Measurements from ENCODE around the gene THSD8. TPM values are rescaled to one million over a fixed set of nuclear protein-coding genes. Genes with fewer than 3 reads are reported as not detected.
"Not testable (repeated sequence)": the region's sequence is repeated elsewhere in the genome, so short reads cannot be mapped to it uniquely, and the experiment has no call there.

The THSD8 gene
- total and polyA plus RNA-seq, 7 experiments from 2014 or later, result 0.80 to 18.9 (median 2.1) TPM; not detected in 3

DNA sequence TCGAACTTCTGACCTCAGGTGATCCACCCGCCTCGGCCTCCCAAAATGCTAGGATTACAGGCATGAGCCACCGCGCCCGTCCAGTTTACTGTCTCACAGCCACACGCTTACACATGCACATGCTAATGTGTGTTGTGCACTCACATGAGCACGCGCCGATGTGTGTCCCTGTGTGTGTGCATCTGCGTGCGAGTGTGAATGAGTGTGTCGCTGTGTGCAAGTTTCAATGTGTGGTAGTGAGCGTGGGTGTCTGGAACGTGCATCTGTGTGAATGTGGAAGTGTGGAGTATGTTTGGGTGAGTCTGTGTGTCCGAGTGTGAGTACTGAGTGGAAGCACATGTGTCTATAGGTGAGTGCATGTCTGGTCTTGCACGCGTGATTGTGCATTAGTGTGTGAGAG is 40.6 kb downstream of the THSD8 start:
- no peak overlapping the region for H3K4me3 Mint-ChIP-seq

DNA sequence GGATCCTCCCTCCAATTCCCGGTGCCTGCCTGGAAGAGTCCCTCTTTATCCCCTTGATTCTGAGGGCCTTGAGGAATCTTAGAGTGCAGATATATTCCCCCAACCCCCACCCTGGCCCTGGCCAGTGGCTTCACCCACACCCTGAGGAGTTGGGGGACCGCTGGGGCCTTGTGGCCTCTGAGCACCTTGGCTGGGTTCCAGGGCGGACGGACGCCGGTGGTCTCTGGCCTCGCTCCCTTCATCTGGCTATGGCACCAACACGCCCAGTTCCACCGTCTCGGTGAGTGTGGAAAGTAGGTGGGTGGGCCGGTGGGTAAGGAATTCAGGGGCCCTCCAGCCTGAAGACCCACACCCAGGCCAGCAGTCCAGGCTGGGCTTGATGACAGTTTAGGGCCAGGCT is 41.5 kb downstream of the THSD8 start:
- DNase-seq, result no peak
- H3K36me3 ChIP-seq (ENCODE audit: control insufficient read depth in 2 of 3, insufficient read depth in 3 of 3, low read length in 3 of 3), result no peaks in the 10 kb centered on the region
- no peak overlapping the region for H3K4me3 ChIP-seq (ENCODE audit: low read length)
- H3K9me3 ChIP-seq (ENCODE audit: control insufficient read depth in 2 of 3, low read length in 3 of 3), result no peaks in the 10 kb centered on the region
- H3K4me3 Mint-ChIP-seq, result no peak overlapping the region
- CTCF ChIA-PET, result no interaction called here
- ATAC-seq, result no peak
- H3K27me3 ChIP-seq (ENCODE audit: control insufficient read depth in 2 of 2, insufficient read depth in 2 of 2, low read length in 2 of 2), result peaks cover 13 to 33% of the 10 kb centered on the region in 2 donors
- peaks cover 0 to 29% (median 27%) of the 10 kb centered on the region in 7 donors for H3K4me1 Mint-ChIP-seq
- no peak overlapping the region for H3K27ac Mint-ChIP-seq
- peaks cover 43 to 73% (median 59%) of the 10 kb centered on the region in 5 donors for H3K27me3 Mint-ChIP-seq
- peaks cover 13 to 19% of the 10 kb centered on the region in 2 donors for H3K4me1 ChIP-seq (ENCODE audit: control insufficient read depth in 2 of 2, insufficient read depth in 2 of 2, low read length in 2 of 2)
- POLR2A ChIA-PET, result interaction anchor here (0.6 kb wide), 1 partner anchor 72 kb away, joined by 3 read pairs; no protein-coding TSS in a partner anchor
- intact Hi-C loops (cut with micrococcal nuclease), result no loop called here
- H3K36me3 Mint-ChIP-seq, result no peaks in the 10 kb centered on the region
- no peak overlapping the region for H3K27ac ChIP-seq (ENCODE audit: low read depth, low read length)
- peaks cover 0 to 3% (median 0%) of the 10 kb centered on the region in 11 donors for H3K9me3 Mint-ChIP-seq

More for the DNA sequence above, 40.6 kb downstream of the THSD8 start:
- Mint-ChIP-seq H3K27ac (no peak overlapping the region), H3K36me3 (no peaks in the 10 kb centered on the region), H3K27me3 (peaks cover 48 to 77% (median 65%) of the 10 kb centered on the region in 5 donors), H3K9me3 (peaks cover 0 to 3% (median 0%) of the 10 kb centered on the region in 11 donors), H3K4me1 (peaks cover 0 to 34% (median 25%) of the 10 kb centered on the region in 7 donors)
- Histone ChIP-seq H3K27me3 (ENCODE audit: control insufficient read depth in 2 of 2, insufficient read depth in 2 of 2, low read length in 2 of 2) (peaks cover 16 to 28% of the 10 kb centered on the region in 2 donors), H3K27ac (ENCODE audit: low read depth, low read length) (no peak overlapping the region), H3K9me3 (ENCODE audit: control insufficient read depth in 2 of 3, low read length in 3 of 3) (no peaks in the 10 kb centered on the region), H3K4me1 (ENCODE audit: control insufficient read depth in 2 of 2, insufficient read depth in 2 of 2, low read length in 2 of 2) (peaks cover 13 to 14% of the 10 kb centered on the region in 2 donors), H3K4me3 (ENCODE audit: low read length) (no peak overlapping the region), H3K36me3 (ENCODE audit: control insufficient read depth in 2 of 3, insufficient read depth in 3 of 3, low read length in 3 of 3) (no peaks in the 10 kb centered on the region)
- POLR2A ChIA-PET, result no interaction called here
- CTCF ChIA-PET, result no interaction called here
- ATAC-seq, result no peak
- intact Hi-C loops (cut with micrococcal nuclease), result no loop called here
- DNase-seq, result no peak

DNA sequence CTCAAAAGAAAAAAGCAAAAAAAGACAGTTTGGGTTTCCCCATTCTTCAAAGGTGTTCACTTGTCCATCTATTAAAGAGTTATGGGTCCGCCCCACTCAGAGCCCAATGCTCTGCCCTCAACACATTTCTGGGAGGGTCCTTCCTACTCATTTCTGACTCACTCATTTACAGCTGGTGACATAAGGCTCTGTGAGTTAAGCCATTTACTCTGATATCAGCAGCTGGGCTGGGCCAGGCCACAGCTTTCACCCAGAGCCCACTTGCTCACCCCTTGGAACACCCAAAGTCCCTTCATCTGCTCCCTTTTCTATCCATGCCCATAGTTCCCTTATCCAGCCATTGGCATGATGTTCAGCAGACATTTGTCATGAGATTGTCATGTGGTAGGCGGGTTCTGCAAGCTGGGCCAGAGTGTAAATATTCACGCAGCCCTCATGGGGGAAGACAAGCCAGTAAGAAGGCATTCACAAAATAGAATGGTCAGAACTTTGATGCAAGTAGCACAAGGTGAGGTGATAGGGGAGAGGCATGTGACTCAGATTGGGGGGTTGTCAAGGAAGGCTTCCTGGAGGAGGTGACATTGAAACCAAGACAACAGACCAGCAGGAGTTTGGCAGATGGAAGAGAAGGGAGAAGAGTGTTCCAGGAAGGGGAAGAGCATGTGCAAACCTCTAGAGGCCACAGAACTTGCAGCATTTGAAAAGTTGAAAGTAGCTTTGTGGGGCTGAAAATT is 42.3 kb downstream of the THSD8 start:
- H3K9me3 Mint-ChIP-seq, result peaks cover 0 to 2% (median 0%) of the 10 kb centered on the region in 11 donors
- no peak overlapping the region for H3K27ac Mint-ChIP-seq
- H3K36me3 ChIP-seq (ENCODE audit: control insufficient read depth in 2 of 3, insufficient read depth in 3 of 3, low read length in 3 of 3), result no peaks in the 10 kb centered on the region
- no peak overlapping the region for H3K4me3 Mint-ChIP-seq
- H3K27me3 ChIP-seq (ENCODE audit: control insufficient read depth in 2 of 2, insufficient read depth in 2 of 2, low read length in 2 of 2), result peaks cover 10 to 33% of the 10 kb centered on the region in 2 donors
- no peak for ATAC-seq
- intact Hi-C loops (cut with micrococcal nuclease), result no loop called here
- H3K36me3 Mint-ChIP-seq, result no peaks in the 10 kb centered on the region
- CTCF ChIA-PET, result interaction anchor here (7.6 kb wide), 1 partner anchor 79 kb away, joined by 121 read pairs; no protein-coding TSS in a partner anchor
- POLR2A ChIA-PET, result no interaction called here
- H3K27ac ChIP-seq (ENCODE audit: low read depth, low read length), result no peak overlapping the region
- H3K4me1 ChIP-seq (ENCODE audit: control insufficient read depth in 2 of 2, insufficient read depth in 2 of 2, low read length in 2 of 2), result peaks cover 13 to 14% of the 10 kb centered on the region in 2 donors
- peaks cover 0 to 26% (median 24%) of the 10 kb centered on the region in 7 donors for H3K4me1 Mint-ChIP-seq
- peaks cover 37 to 69% (median 56%) of the 10 kb centered on the region in 5 donors for H3K27me3 Mint-ChIP-seq
- no peaks in the 10 kb centered on the region for H3K9me3 ChIP-seq (ENCODE audit: control insufficient read depth in 2 of 3, low read length in 3 of 3)
- no peak overlapping the region for H3K4me3 ChIP-seq (ENCODE audit: low read length)
- no peak for DNase-seq

- DNase-seq; H3K36me3 ChIP-seq (ENCODE audit: control insufficient read depth in 2 of 3, insufficient read depth in 3 of 3, low read length in 3 of 3); ATAC-seq; H3K36me3 Mint-ChIP-seq; H3K27ac ChIP-seq (ENCODE audit: low read depth, low read length); H3K4me1 Mint-ChIP-seq; H3K9me3 ChIP-seq (ENCODE audit: control insufficient read depth in 2 of 3, low read length in 3 of 3); H3K9me3 Mint-ChIP-seq; H3K4me1 ChIP-seq (ENCODE audit: control insufficient read depth in 2 of 2, insufficient read depth in 2 of 2, low read length in 2 of 2); H3K4me3 ChIP-seq (ENCODE audit: low read length): not testable (repeated sequence)
- intact Hi-C loops (cut with micrococcal nuclease), result loop anchor here (1.0 to 2.0 kb wide), 6 partner anchors 50 to 170 kb away; no protein-coding TSS in a partner anchor
- peaks cover 0 to 15% of the 10 kb centered on the region in 2 donors for H3K27me3 ChIP-seq (ENCODE audit: control insufficient read depth in 2 of 2, insufficient read depth in 2 of 2, low read length in 2 of 2)
- Mint-ChIP-seq H3K27ac (peak overlapping the region in 1 of 9 donors; percentile 54), H3K4me3 (peak overlapping the region in 3 of 10 donors; percentile 0 to 59 (median 52)), H3K27me3 (peaks cover 15 to 48% (median 35%) of the 10 kb centered on the region in 5 donors)
- CTCF ChIA-PET, result interaction anchor here (0.5 to 7.6 kb wide), 12 partner anchors 7 to 170 kb away, joined by 3 to 121 read pairs (median 4); partner anchors contain the start of gene RNASEH2A
- POLR2A ChIA-PET, result interaction anchor here (1.1 to 1.6 kb wide), 3 partner anchors 11 to 81 kb away, joined by 3 to 5 read pairs (median 4); partner anchors contain the start of gene JUNB
Observed at GRCh38 chr19:12846613-12847012, 44.7 kb downstream of the THSD8 start.

- Histone ChIP-seq H3K27ac (ENCODE audit: low read depth, low read length) (no peak overlapping the region), H3K4me1 (ENCODE audit: control insufficient read depth in 2 of 2, insufficient read depth in 2 of 2, low read length in 2 of 2) (peaks cover 7 to 9% of the 10 kb centered on the region in 2 donors), H3K9me3 (ENCODE audit: control insufficient read depth in 2 of 3, low read length in 3 of 3) (no peaks in the 10 kb centered on the region), H3K4me3 (ENCODE audit: low read length) (no peak overlapping the region), H3K27me3 (ENCODE audit: control insufficient read depth in 2 of 2, insufficient read depth in 2 of 2, low read length in 2 of 2) (peaks cover 0 to 13% of the 10 kb centered on the region in 2 donors), H3K36me3 (ENCODE audit: control insufficient read depth in 2 of 3, insufficient read depth in 3 of 3, low read length in 3 of 3) (no peaks in the 10 kb centered on the region)
- peaks cover 9 to 39% (median 28%) of the 10 kb centered on the region in 5 donors for H3K27me3 Mint-ChIP-seq
- DNase-seq (peak; percentile 46 to 99 (median 72)), ATAC-seq (peak; percentile 99)
- H3K9me3 Mint-ChIP-seq, result no peaks in the 10 kb centered on the region
- no peaks in the 10 kb centered on the region for H3K36me3 Mint-ChIP-seq
- H3K4me3 Mint-ChIP-seq, result peak overlapping the region in 9 of 10 donors; percentile 41 to 70 (median 50)
- H3K27ac Mint-ChIP-seq, result peak overlapping the region in 1 of 9 donors; percentile 28
- ChIA-PET POLR2A (interaction anchor here (0.7 to 1.6 kb wide), 6 partner anchors 12 to 81 kb away, joined by 3 to 5 read pairs (median 4); partner anchors contain the start of genes HOOK2 and JUNB), CTCF (interaction anchor here (0.5 to 7.6 kb wide), 18 partner anchors 8 to 170 kb away, joined by 3 to 121 read pairs (median 4); partner anchors contain the start of gene RNASEH2A)
- intact Hi-C loops (cut with micrococcal nuclease), result loop anchor here (1.0 to 2.0 kb wide), 6 partner anchors 51 to 171 kb away; no protein-coding TSS in a partner anchor
- H3K4me1 Mint-ChIP-seq, result peaks cover 0 to 4% (median 0%) of the 10 kb centered on the region in 7 donors
Observed at GRCh38 chr19:12847159-12848139, 45.6 kb downstream of the THSD8 start.

Measured in naive thymus-derived CD4-positive, alpha-beta T cell (primary cell).